ENCODE results near the gene MPV17L. TPM values are rescaled to one million over a fixed set of nuclear protein-coding genes. Genes with fewer than 3 reads are reported as not detected.
A peak's percentile ranks its signal among the peaks of the same experiment; 100 is the strongest.
"Not testable (repeated sequence)": the region's sequence is repeated elsewhere in the genome, so short reads cannot be mapped to it uniquely, and the experiment has no call there.

The MPV17L gene
- total RNA-seq, 2 donors from 2014 or later = not detected

GRCh38 chr16:15396948-15397594 lies 1.5 kb downstream of the MPV17L start:
- Mint-ChIP-seq H3K27ac (no peak overlapping the region), H3K27me3 (peaks cover 35% of the 10 kb centered on the region), H3K36me3 (ENCODE audit: low read depth) (peaks cover 2% of the 10 kb centered on the region), H3K4me1 (no peaks in the 10 kb centered on the region), H3K4me3 (no peak overlapping the region)
- no peak for ATAC-seq
- no peak for DNase-seq
- no peaks in the 10 kb centered on the region for H3K9me3 ChIP-seq (ENCODE audit: control insufficient read depth, low read length, poor library complexity, severe bottlenecking)

GRCh38 chr16:15398618-15399316 lies 3.2 kb downstream of the MPV17L start:
- no peaks in the 10 kb centered on the region for H3K4me1 Mint-ChIP-seq
- no peak overlapping the region for H3K27ac Mint-ChIP-seq
- peaks cover 35% of the 10 kb centered on the region for H3K27me3 Mint-ChIP-seq
- H3K4me3 Mint-ChIP-seq = no peak overlapping the region
- ATAC-seq (no peak), DNase-seq (no peak)
- no peaks in the 10 kb centered on the region for H3K36me3 Mint-ChIP-seq (ENCODE audit: low read depth)
- H3K9me3 ChIP-seq (ENCODE audit: control insufficient read depth, low read length, poor library complexity, severe bottlenecking) = no peaks in the 10 kb centered on the region

GRCh38 chr16:15399317-15399716 lies 3.8 kb downstream of the MPV17L start:
- Mint-ChIP-seq H3K27ac (no peak overlapping the region), H3K27me3 (peaks cover 30% of the 10 kb centered on the region), H3K36me3 (ENCODE audit: low read depth) (no peaks in the 10 kb centered on the region), H3K4me3 (no peak overlapping the region), H3K4me1 (no peaks in the 10 kb centered on the region)
- ATAC-seq (no peak), DNase-seq (no peak)
- no peaks in the 10 kb centered on the region for H3K9me3 ChIP-seq (ENCODE audit: control insufficient read depth, low read length, poor library complexity, severe bottlenecking)

GRCh38 chr16:15400314-15400713 lies 4.8 kb downstream of the MPV17L start:
- not testable (repeated sequence) for H3K9me3 ChIP-seq (ENCODE audit: control insufficient read depth, low read length, poor library complexity, severe bottlenecking); H3K4me1 Mint-ChIP-seq; H3K27ac Mint-ChIP-seq; DNase-seq; H3K36me3 Mint-ChIP-seq (ENCODE audit: low read depth); ATAC-seq; H3K4me3 Mint-ChIP-seq
- H3K27me3 Mint-ChIP-seq = peaks cover 21% of the 10 kb centered on the region

- Mint-ChIP-seq H3K4me3 (no peak overlapping the region), H3K27me3 (peaks cover 13% of the 10 kb centered on the region), H3K27ac (no peak overlapping the region), H3K4me1 (no peaks in the 10 kb centered on the region), H3K36me3 (ENCODE audit: low read depth) (no peaks in the 10 kb centered on the region)
- H3K9me3 ChIP-seq (ENCODE audit: control insufficient read depth, low read length, poor library complexity, severe bottlenecking) = no peaks in the 10 kb centered on the region
- ATAC-seq (no peak), DNase-seq (no peak)
Measured at GRCh38 chr16:15401972-15402371, 6.4 kb downstream of the MPV17L start.

GRCh38 chr16:15403392-15403995 lies 7.9 kb downstream of the MPV17L start:
- ATAC-seq = no peak
- Mint-ChIP-seq H3K36me3 (ENCODE audit: low read depth) (no peaks in the 10 kb centered on the region), H3K27ac (peak overlapping the region; percentile 29), H3K4me3 (no peak overlapping the region), H3K4me1 (no peaks in the 10 kb centered on the region), H3K27me3 (peaks cover 7% of the 10 kb centered on the region)
- no peaks in the 10 kb centered on the region for H3K9me3 ChIP-seq (ENCODE audit: control insufficient read depth, low read length, poor library complexity, severe bottlenecking)
- DNase-seq = no peak

- H3K9me3 ChIP-seq (ENCODE audit: control insufficient read depth, low read length, poor library complexity, severe bottlenecking); DNase-seq; H3K4me1 Mint-ChIP-seq; H3K4me3 Mint-ChIP-seq; H3K27me3 Mint-ChIP-seq; H3K36me3 Mint-ChIP-seq (ENCODE audit: low read depth); ATAC-seq: not testable (repeated sequence)
- H3K27ac Mint-ChIP-seq = peak overlapping the region; percentile 29
Measured at GRCh38 chr16:15404091-15404490, 8.5 kb downstream of the MPV17L start.

GRCh38 chr16:15404792-15405191 lies 9.2 kb downstream of the MPV17L start:
- H3K4me1 Mint-ChIP-seq = peaks cover 2% of the 10 kb centered on the region
- ATAC-seq = no peak
- no peak overlapping the region for H3K4me3 Mint-ChIP-seq
- no peaks in the 10 kb centered on the region for H3K27me3 Mint-ChIP-seq
- no peaks in the 10 kb centered on the region for H3K9me3 ChIP-seq (ENCODE audit: control insufficient read depth, low read length, poor library complexity, severe bottlenecking)
- peaks cover 2% of the 10 kb centered on the region for H3K36me3 Mint-ChIP-seq (ENCODE audit: low read depth)
- peak overlapping the region; percentile 9 for H3K27ac Mint-ChIP-seq
- DNase-seq = no peak

- not testable (repeated sequence) for H3K4me3 Mint-ChIP-seq; H3K4me1 Mint-ChIP-seq; ATAC-seq; H3K27me3 Mint-ChIP-seq; H3K36me3 Mint-ChIP-seq (ENCODE audit: low read depth); H3K27ac Mint-ChIP-seq; DNase-seq; H3K9me3 ChIP-seq (ENCODE audit: control insufficient read depth, low read length, poor library complexity, severe bottlenecking)
Measured at GRCh38 chr16:15407756-15408155, 12.2 kb downstream of the MPV17L start.

GRCh38 chr16:15409476-15409875 lies 13.9 kb downstream of the MPV17L start:
- not testable (repeated sequence) for H3K9me3 ChIP-seq (ENCODE audit: control insufficient read depth, low read length, poor library complexity, severe bottlenecking); H3K4me1 Mint-ChIP-seq; H3K27me3 Mint-ChIP-seq; H3K4me3 Mint-ChIP-seq; ATAC-seq; H3K27ac Mint-ChIP-seq; DNase-seq; H3K36me3 Mint-ChIP-seq (ENCODE audit: low read depth)

- Mint-ChIP-seq H3K27ac (no peak overlapping the region), H3K36me3 (ENCODE audit: low read depth) (no peaks in the 10 kb centered on the region), H3K4me1 (peaks cover 2% of the 10 kb centered on the region), H3K27me3 (peaks cover 16% of the 10 kb centered on the region), H3K4me3 (no peak overlapping the region)
- ATAC-seq (no peak), DNase-seq (no peak)
- H3K9me3 ChIP-seq (ENCODE audit: control insufficient read depth, low read length, poor library complexity, severe bottlenecking) = no peaks in the 10 kb centered on the region
Measured at GRCh38 chr16:15415511-15415985, 20.0 kb downstream of the MPV17L start.

- H3K9me3 ChIP-seq (ENCODE audit: control insufficient read depth, low read length, poor library complexity, severe bottlenecking) = no peaks in the 10 kb centered on the region
- Mint-ChIP-seq H3K4me3 (no peak overlapping the region), H3K27ac (no peak overlapping the region), H3K4me1 (peaks cover 2% of the 10 kb centered on the region), H3K27me3 (peaks cover 25% of the 10 kb centered on the region), H3K36me3 (ENCODE audit: low read depth) (no peaks in the 10 kb centered on the region)
- DNase-seq (no peak), ATAC-seq (no peak)
Measured at GRCh38 chr16:15417197-15417596, 21.6 kb downstream of the MPV17L start.

GRCh38 chr16:15418206-15418605 lies 22.7 kb downstream of the MPV17L start:
- no peaks in the 10 kb centered on the region for H3K36me3 Mint-ChIP-seq (ENCODE audit: low read depth)
- ATAC-seq (no peak), DNase-seq (no peak)
- peaks cover 29% of the 10 kb centered on the region for H3K27me3 Mint-ChIP-seq
- H3K27ac Mint-ChIP-seq = no peak overlapping the region
- peaks cover 2% of the 10 kb centered on the region for H3K4me1 Mint-ChIP-seq
- no peak overlapping the region for H3K4me3 Mint-ChIP-seq
- H3K9me3 ChIP-seq (ENCODE audit: control insufficient read depth, low read length, poor library complexity, severe bottlenecking) = no peaks in the 10 kb centered on the region
